ENCODE data around the gene SEMG2. TPM values are rescaled to one million over a fixed set of nuclear protein-coding genes. Genes with fewer than 3 reads are reported as not detected.

SEMG2 gene
- total and polyA plus RNA-seq, 2 donors from 2014 or later = 0.16 to 0.80 TPM

- intact Hi-C loops (cut with DNase I) = no loop called here
- H3K4me1 ChIP-seq (ENCODE audit: control insufficient read depth in 2 of 3, insufficient read depth in 2 of 3, low read depth in 1 of 3, low read length in 3 of 3) = peaks cover 0 to 5% (median 0%) of the 10 kb centered on the region in 3 donors
- no peak overlapping the region for H3K4me3 ChIP-seq (ENCODE audit: low read length in 3 of 3)
Observed at GRCh38 chr20:45269056-45269455, 47.9 kb downstream of the SEMG2 start.

DNA sequence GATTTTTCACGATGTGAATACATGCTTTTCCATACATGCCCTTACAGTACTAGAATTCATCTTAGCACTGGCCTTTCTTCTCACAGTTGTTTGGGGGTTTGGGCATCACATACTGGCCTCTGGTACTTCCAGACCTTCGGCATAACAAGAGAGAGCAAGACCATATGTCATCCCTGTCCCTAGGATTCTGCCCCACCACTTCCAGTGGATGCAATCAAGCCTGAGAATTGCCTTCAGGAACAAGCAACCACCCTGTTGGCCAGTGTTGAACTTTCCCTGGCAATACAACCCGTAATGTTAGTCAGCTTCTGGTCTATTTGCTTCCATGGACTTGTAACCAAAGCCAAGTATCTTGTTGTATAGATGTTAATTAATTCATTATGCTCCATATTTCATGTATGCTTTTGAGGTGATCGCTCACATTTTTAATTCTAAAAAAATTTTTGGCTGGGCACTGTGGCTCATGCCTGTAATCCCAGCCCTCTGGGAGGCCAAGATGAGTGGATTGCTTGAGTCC, 48.6 kb downstream of the SEMG2 start:
- FAIRE-seq = no peak

More at GRCh38 chr20:45269056-45269455, 47.9 kb downstream of the SEMG2 start:
- Histone ChIP-seq H3K27ac (ENCODE audit: low read depth in 2 of 2, low read length in 2 of 2) (no peak overlapping the region), H3K9me3 (ENCODE audit: control insufficient read depth in 2 of 3, insufficient read depth in 1 of 3, low read length in 3 of 3) (no peaks in the 10 kb centered on the region), H3K27me3 (ENCODE audit: control insufficient read depth, insufficient read depth, low read length) (no peaks in the 10 kb centered on the region), H3K36me3 (ENCODE audit: control insufficient read depth in 2 of 3, insufficient read depth in 3 of 3, low read length in 3 of 3) (no peaks in the 10 kb centered on the region), H3K9ac (ENCODE audit: low read length in 3 of 3) (no peak overlapping the region)
- FAIRE-seq = no peak
- DNase-seq = peak in 2 of 5 donors; percentile 32 to 50
- no peak for TF ChIP-seq CTCF (IDR thresholded peaks at IDR 0.05; ENCODE audit: borderline replicate concordance, extremely low read depth, insufficient read depth)

More for the DNA sequence above, 48.6 kb downstream of the SEMG2 start:
- intact Hi-C loops (cut with DNase I) = no loop called here
- no peak for TF ChIP-seq CTCF (IDR thresholded peaks at IDR 0.05; ENCODE audit: borderline replicate concordance, extremely low read depth, insufficient read depth)
- H3K27me3 ChIP-seq (ENCODE audit: control insufficient read depth, insufficient read depth, low read length) = no peaks in the 10 kb centered on the region
- H3K4me1 ChIP-seq (ENCODE audit: control insufficient read depth in 2 of 3, insufficient read depth in 2 of 3, low read depth in 1 of 3, low read length in 3 of 3) = peaks cover 0 to 5% (median 0%) of the 10 kb centered on the region in 3 donors
- DNase-seq = no peak
- no peak overlapping the region for H3K4me3 ChIP-seq (ENCODE audit: low read length in 3 of 3)
- H3K9me3 ChIP-seq (ENCODE audit: control insufficient read depth in 2 of 3, insufficient read depth in 1 of 3, low read length in 3 of 3) = no peaks in the 10 kb centered on the region
- H3K9ac ChIP-seq (ENCODE audit: low read length in 3 of 3) = no peak overlapping the region
- H3K36me3 ChIP-seq (ENCODE audit: control insufficient read depth in 2 of 3, insufficient read depth in 3 of 3, low read length in 3 of 3) = no peaks in the 10 kb centered on the region
- no peak overlapping the region for H3K27ac ChIP-seq (ENCODE audit: low read depth in 2 of 2, low read length in 2 of 2)

Other genes with a start within 250 kb of the SEMG2 start
- gene KCNS1, start 120.2 kb upstream of the SEMG2 start, total RNA-seq = 2.9 TPM
- 0.19 TPM for gene KCNS1, start 120.2 kb upstream of the SEMG2 start, polyA plus RNA-seq (ENCODE audit: insufficient read depth, low read depth, low replicate concordance)
- gene WFDC5, start 106.2 kb upstream of the SEMG2 start, total RNA-seq = 1.0 TPM
- not detected for gene WFDC5, start 106.2 kb upstream of the SEMG2 start, polyA plus RNA-seq (ENCODE audit: insufficient read depth, low read depth, low replicate concordance)
- 1.4 TPM for gene WFDC12, start 96.9 kb upstream of the SEMG2 start, total RNA-seq
- not detected for gene WFDC12, start 96.9 kb upstream of the SEMG2 start, polyA plus RNA-seq (ENCODE audit: insufficient read depth, low read depth, low replicate concordance)
- gene PI3, start 46.5 kb upstream of the SEMG2 start, total RNA-seq = 8.7 TPM
- gene PI3, start 46.5 kb upstream of the SEMG2 start, polyA plus RNA-seq (ENCODE audit: insufficient read depth, low read depth, low replicate concordance) = not detected
- not detected for gene SEMG1, start 14.3 kb upstream of the SEMG2 start, total RNA-seq
- gene SEMG1, start 14.3 kb upstream of the SEMG2 start, polyA plus RNA-seq (ENCODE audit: insufficient read depth, low read depth, low replicate concordance) = not detected
- gene SLPI, start 33.2 kb downstream of the SEMG2 start, total RNA-seq = 3,615 TPM
- gene SLPI, start 33.2 kb downstream of the SEMG2 start, polyA plus RNA-seq (ENCODE audit: insufficient read depth, low read depth, low replicate concordance) = 105 TPM
- not detected for gene RBPJL, start 85.5 kb downstream of the SEMG2 start, total RNA-seq
- gene RBPJL, start 85.5 kb downstream of the SEMG2 start, polyA plus RNA-seq (ENCODE audit: insufficient read depth, low read depth, low replicate concordance) = not detected
- 0.19 TPM for gene MATN4, start 86.9 kb downstream of the SEMG2 start, total RNA-seq
- 0.19 TPM for gene MATN4, start 86.9 kb downstream of the SEMG2 start, polyA plus RNA-seq (ENCODE audit: insufficient read depth, low read depth, low replicate concordance)
- 397 TPM for gene SDC4, start 127.1 kb downstream of the SEMG2 start, total RNA-seq
- gene SDC4, start 127.1 kb downstream of the SEMG2 start, polyA plus RNA-seq (ENCODE audit: insufficient read depth, low read depth, low replicate concordance) = 242 TPM
- 38.7 TPM for gene SYS1, start 141.8 kb downstream of the SEMG2 start, total RNA-seq
- 39.8 TPM for gene SYS1, start 141.8 kb downstream of the SEMG2 start, polyA plus RNA-seq (ENCODE audit: insufficient read depth, low read depth, low replicate concordance)
- not detected for gene TP53TG5, start 157.0 kb downstream of the SEMG2 start, total RNA-seq
- gene TP53TG5, start 157.0 kb downstream of the SEMG2 start, polyA plus RNA-seq (ENCODE audit: insufficient read depth, low read depth, low replicate concordance) = not detected
- 51.5 TPM for gene DBNDD2, start 186.9 kb downstream of the SEMG2 start, total RNA-seq
- 50.7 TPM for gene DBNDD2, start 186.9 kb downstream of the SEMG2 start, polyA plus RNA-seq (ENCODE audit: insufficient read depth, low read depth, low replicate concordance)
- 90.9 TPM for gene PIGT, start 194.8 kb downstream of the SEMG2 start, total RNA-seq
- 95.0 TPM for gene PIGT, start 194.8 kb downstream of the SEMG2 start, polyA plus RNA-seq (ENCODE audit: insufficient read depth, low read depth, low replicate concordance)
- 2,874 TPM for gene WFDC2, start 248.4 kb downstream of the SEMG2 start, total RNA-seq
- gene WFDC2, start 248.4 kb downstream of the SEMG2 start, polyA plus RNA-seq (ENCODE audit: insufficient read depth, low read depth, low replicate concordance) = 1,908 TPM